GM12878 (cell line): ENCODE data around the gene JTB. TPM values are rescaled to one million over a fixed set of nuclear protein-coding genes. Genes with fewer than 3 reads are reported as not detected.
A peak's percentile ranks its signal among the peaks of the same experiment; 100 is the strongest.

Experiments
- ATAC-seq: fragments of 200-7000 bp; cut with Tn5 transposase; 3 replicates; pipeline ENCODE4 v1.9.1; 2020; ENCODE audit warnings: mild to moderate bottlenecking, moderate library complexity
- BruUV-seq: library from RNA; stranded (reverse); fragments of 400-500 nt; replicated peaks from 2 replicates; lab custom pipeline; 2021; lab: Mats Ljungman, UMichigan
- CTCF ChIA-PET: fragments of 300-600 bp; sonication (Branson Sonifier 250); formaldehyde crosslinking; extraction: SDS; loops from one replicate; lab custom pipeline; 2021; ENCODE audit warnings: inconsistent platforms; lab: Yijun Ruan, JAX
- POLR2A ChIA-PET: fragments of 350-600 bp; formaldehyde crosslinking; extraction: SDS; loops from one replicate; lab custom pipeline; 2021; ENCODE audit warnings: inconsistent platforms; lab: Charles Lee
- RAD21 ChIA-PET: fragments of 300-600 bp; sonication (Branson Sonifier 250); formaldehyde crosslinking; loops from one replicate; lab custom pipeline; 2023; ENCODE audit warnings: antibody characterized with exemption; ENCODE audit not compliant: unreplicated experiment; lab: Charles Lee
- SMC1A ChIA-PET: fragments of 300-600 bp; sonication (Branson Sonifier 250); formaldehyde crosslinking; loops from one replicate; lab custom pipeline; 2023; ENCODE audit not compliant: unreplicated experiment, uncharacterized antibody; lab: Charles Lee
- DNase-seq: peaks from one replicate; pipeline ENCODE4 v3.0.0-alpha.2; 2011; ENCODE audit warnings: low read depth, low spot score
- FAIRE-seq: peaks from 3 replicates; lab custom pipeline; 2011; peaks lifted over from hg19 to GRCh38; lab: Jason Lieb, UNC
- H2AFZ ChIP-seq: 2 replicates; pipeline ENCODE4 v1.6.0; 2011; ENCODE audit warnings: low read depth, low read length, control low read depth; ENCODE audit not compliant: control insufficient read depth
- H3K27ac ChIP-seq: 2 replicates; pipeline ENCODE4 v1.5.1; 2011; ENCODE audit warnings: control low read depth; ENCODE audit not compliant: control insufficient read depth, insufficient read depth
- H3K27me3 ChIP-seq, 2 experiments: replicated peaks in 1 of 2; 2 replicates each; pipeline versions ENCODE4 v1.6.0 to v1.6.1; 2011; ENCODE audit warnings: low read length in 1 of 2; ENCODE audit not compliant: control insufficient read depth in 2 of 2, insufficient read depth in 2 of 2
- H3K36me3 ChIP-seq, 2 experiments: 2 replicates each; pipeline ENCODE4 v1.5.1; 2011; ENCODE audit warnings: low read length in 1 of 2; ENCODE audit not compliant: control insufficient read depth in 2 of 2, insufficient read depth in 2 of 2
- H3K4me1 ChIP-seq: 2 replicates; pipeline ENCODE4 v1.6.1; 2011; ENCODE audit warnings: mild to moderate bottlenecking, low read length, moderate library complexity, mixed read lengths; ENCODE audit not compliant: control insufficient read depth, insufficient read depth
- H3K4me2 ChIP-seq: 2 replicates; pipeline ENCODE4 v1.6.0; 2011; ENCODE audit warnings: control low read depth; ENCODE audit not compliant: control insufficient read depth, insufficient read depth
- H3K4me3 ChIP-seq: fragments of 200-600 bp; sonication (generic); 2 replicates; pipeline ENCODE4 v1.5.1; 2016
- H3K79me2 ChIP-seq: 2 replicates; pipeline ENCODE4 v1.6.0; 2011; ENCODE audit warnings: low read length; ENCODE audit not compliant: control insufficient read depth, insufficient read depth
- H3K9ac ChIP-seq: 2 replicates; pipeline ENCODE4 v1.8.0; 2011; ENCODE audit warnings: low read length, control low read depth, mixed read lengths; ENCODE audit not compliant: control insufficient read depth, insufficient read depth
- H3K9me3 ChIP-seq: replicated peaks from 3 replicates; pipeline ENCODE4 v1.5.1; 2011; ENCODE audit warnings: mild to moderate bottlenecking, low read length; ENCODE audit not compliant: control insufficient read depth, insufficient read depth
- H4K20me1 ChIP-seq: 2 replicates; pipeline ENCODE4 v1.6.0; 2011; ENCODE audit not compliant: control insufficient read depth, insufficient read depth
- BHLHE40 ChIP-seq, 2 experiments: fragments of 450-650 bp in 1 of 2; IDR thresholded peaks; 2 replicates each; pipeline ENCODE4 v1.6.1; 2011 to 2017; ENCODE audit warnings: low read depth in 2 of 2, borderline replicate concordance in 1 of 2, improper control_type of control experiment in 1 of 2, low read length in 1 of 2, mild to moderate bottlenecking in 1 of 2
- CHD4 ChIP-seq: fragments of 200-600 bp; sonication (generic); IDR thresholded peaks from 2 replicates; pipeline ENCODE4 v1.6.1; 2016; ENCODE audit warnings: mild to moderate bottlenecking
- CREB1 ChIP-seq: IDR thresholded peaks from 2 replicates; pipeline ENCODE4 v1.6.1; 2012; ENCODE audit warnings: low read depth, mild to moderate bottlenecking, inconsistent platforms
- MEF2B ChIP-seq: fragments of 450-650 bp; IDR thresholded peaks from 2 replicates; pipeline ENCODE4 v1.6.1; 2018; ENCODE audit warnings: mild to moderate bottlenecking, moderate library complexity; ENCODE audit not compliant: partially characterized antibody, poor library complexity, severe bottlenecking
- MTA2 ChIP-seq: fragments of 450-650 bp; IDR thresholded peaks from 2 replicates; pipeline ENCODE4 v1.6.1; 2016; ENCODE audit warnings: low read depth, mild to moderate bottlenecking, moderate library complexity
- PAX5 ChIP-seq: IDR thresholded peaks from 2 replicates; pipeline ENCODE4 v1.6.1; 2011; ENCODE audit warnings: low read depth, low read length, borderline replicate concordance
- POLR2A ChIP-seq: IDR thresholded peaks from 2 replicates; pipeline ENCODE4 v1.6.1; 2011; ENCODE audit warnings: low read depth, mild to moderate bottlenecking, low read length
- SMARCA5 ChIP-seq: fragments of 450-650 bp; IDR thresholded peaks from 2 replicates; pipeline ENCODE4 v1.6.1; 2017; ENCODE audit warnings: mild to moderate bottlenecking
- SP1 ChIP-seq: IDR thresholded peaks from one replicate; pipeline ENCODE4 v1.6.1; 2011; ENCODE audit warnings: low read depth, low read length
- SREBF1 ChIP-seq: IDR thresholded peaks from 2 replicates; pipeline ENCODE4 v1.6.1; 2012; ENCODE audit warnings: mild to moderate bottlenecking, low read length
- ZNF384 ChIP-seq: IDR thresholded peaks from 2 replicates; pipeline ENCODE4 v1.6.1; 2012; ENCODE audit warnings: low read depth, mild to moderate bottlenecking, low read length, improper control_type of control experiment, borderline replicate concordance
- WGBS: methylation state at CpG from one replicate; pipeline ENCODE4 v1.1.6; 2016; ENCODE audit warnings: low lambda C conversion rate; ENCODE audit not compliant: insufficient replicate concordance, insufficient coverage; ENCODE audit errors: missing lambda C conversion rate; 5-methylcytosine and 5-hydroxymethylcytosine counted together
- in situ Hi-C: fragments of 300-500 bp; cut with MboI; formaldehyde crosslinking; loops from 9 replicates; pipeline ENCODE4 v1.14.3; 2018; ENCODE audit warnings: mixed read lengths
- intact Hi-C: fragments of 100-400 bp; cut with micrococcal nuclease; formaldehyde crosslinking; loops from one replicate; pipeline ENCODE4 v1.14.2; 2022; ENCODE audit not compliant: unreplicated experiment
- polyA plus RNA-seq, 11 experiments: library from polyadenylated mRNA; depleted of rRNA in 4 of 11; unstranded in 6 of 11; stranded (reverse) in 5 of 11; fragments of >200 nt; fragmentation: Nextera tagmentation in 4 of 11; fragmentation: Illumina TruSeq in 1 of 11; extraction: Ambion mirVana in 4 of 11; extraction: Trizol in 1 of 11; gene quantifications; 1 replicate in 1 of 11; 2 replicates in 10 of 11; pipeline versions ENCODE4 v1.2.1 to v1.2.3, GENCODE V29; 2011 to 2016; ENCODE audit warnings: inconsistent platforms in 2 of 11, missing spikeins in 2 of 11, low read depth in 1 of 11
- total RNA-seq, 4 experiments: library from RNA; depleted of rRNA in 3 of 4; stranded (reverse); fragments of >200 nt in 3 of 4; fragmentation: Illumina TruSeq in 1 of 4; extraction: Trizol in 1 of 4; gene quantifications; 2 replicates each; pipeline versions ENCODE4 v1.2.1 to v1.2.3, GENCODE V29; 2013 to 2021
- TF ChIP-seq, protein P1 (sequence below): fragments of 450-650 bp; IDR thresholded peaks from 2 replicates; pipeline ENCODE4 v1.6.1; 2017; ENCODE audit warnings: borderline replicate concordance
- TF ChIP-seq, protein P2 (sequence below): fragments of 450-650 bp; IDR thresholded peaks from 2 replicates; pipeline ENCODE4 v1.6.1; 2017; ENCODE audit warnings: low read depth, mild to moderate bottlenecking, moderate library complexity
- TF ChIP-seq, protein P3 (sequence below): fragments of 450-650 bp; IDR thresholded peaks from 2 replicates; pipeline ENCODE4 v1.6.1; 2017; ENCODE audit warnings: mild to moderate bottlenecking, low read depth, inconsistent platforms; ENCODE audit not compliant: poor library complexity, severe bottlenecking

Gene JTB
- total and polyA plus RNA-seq, 10 of the 15 experiments (the other 5 are each of a cell fraction or from before 2014, with no cell fraction given) = 25.0 to 298 (median 155) TPM

DNA sequence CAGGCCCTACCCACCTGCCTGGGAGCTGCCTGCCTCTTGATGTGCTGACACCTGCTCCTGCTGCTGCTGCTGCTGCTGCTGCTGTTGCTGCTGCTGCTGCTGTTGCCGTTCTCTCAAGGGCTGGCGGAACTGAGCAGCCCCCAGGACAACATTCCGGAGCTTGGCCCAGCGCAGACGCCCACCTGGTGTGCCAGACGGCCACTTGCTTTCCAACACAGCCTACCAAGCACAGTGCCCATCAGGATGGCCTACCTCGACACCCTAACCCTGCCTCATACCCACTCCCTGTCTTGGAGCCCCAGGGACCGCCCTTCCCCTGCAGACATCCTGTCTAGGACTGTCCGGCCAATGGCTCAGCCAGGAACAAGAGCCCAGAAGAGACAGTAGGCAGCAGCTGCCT is 42.7 kb downstream of the JTB start:
- TF ChIP-seq, protein P1, sequence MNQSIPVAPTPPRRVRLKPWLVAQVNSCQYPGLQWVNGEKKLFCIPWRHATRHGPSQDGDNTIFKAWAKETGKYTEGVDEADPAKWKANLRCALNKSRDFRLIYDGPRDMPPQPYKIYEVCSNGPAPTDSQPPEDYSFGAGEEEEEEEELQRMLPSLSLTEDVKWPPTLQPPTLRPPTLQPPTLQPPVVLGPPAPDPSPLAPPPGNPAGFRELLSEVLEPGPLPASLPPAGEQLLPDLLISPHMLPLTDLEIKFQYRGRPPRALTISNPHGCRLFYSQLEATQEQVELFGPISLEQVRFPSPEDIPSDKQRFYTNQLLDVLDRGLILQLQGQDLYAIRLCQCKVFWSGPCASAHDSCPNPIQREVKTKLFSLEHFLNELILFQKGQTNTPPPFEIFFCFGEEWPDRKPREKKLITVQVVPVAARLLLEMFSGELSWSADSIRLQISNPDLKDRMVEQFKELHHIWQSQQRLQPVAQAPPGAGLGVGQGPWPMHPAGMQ = no peak
- no peak for TF ChIP-seq SREBF1
- peak; percentile 42; the same call in 1 of the 2 replicates for TF ChIP-seq POLR2A
- TF ChIP-seq PAX5 = no peak
- TF ChIP-seq BHLHE40 (IDR thresholded peaks at IDR 0.05; ENCODE audit: borderline replicate concordance in 1 of 2, low read depth in 2 of 2, low read length in 1 of 2) = no peak
- Histone ChIP-seq H3K27me3 (no peaks in the 10 kb centered on the region), H3K9me3 (no peaks in the 10 kb centered on the region), H3K9ac (no peak overlapping the region), H3K36me3 (peaks cover 21 to 26% of the 10 kb centered on the region in 2 experiments; a peak in 3 of 4 replicates), H3K79me2 (no peaks in the 10 kb centered on the region), H3K4me3 (no peak overlapping the region), H3K27ac (no peak overlapping the region), H3K4me2 (no peak overlapping the region), H4K20me1 (no peaks in the 10 kb centered on the region), H2AFZ (no peak overlapping the region), H3K4me1 (no peaks in the 10 kb centered on the region)
- FAIRE-seq = no peak
- BruUV-seq = no TSS peak
- no peak for DNase-seq
- ChIA-PET CTCF (no interaction called here), POLR2A (no interaction called here), SMC1A (no interaction called here), RAD21 (no interaction called here)
- 91% methylated on average over 9 of the region's 9 CpGs for WGBS
- in situ Hi-C loops (no loop called here), intact Hi-C loops (no loop called here)
- no peak for ATAC-seq

DNA sequence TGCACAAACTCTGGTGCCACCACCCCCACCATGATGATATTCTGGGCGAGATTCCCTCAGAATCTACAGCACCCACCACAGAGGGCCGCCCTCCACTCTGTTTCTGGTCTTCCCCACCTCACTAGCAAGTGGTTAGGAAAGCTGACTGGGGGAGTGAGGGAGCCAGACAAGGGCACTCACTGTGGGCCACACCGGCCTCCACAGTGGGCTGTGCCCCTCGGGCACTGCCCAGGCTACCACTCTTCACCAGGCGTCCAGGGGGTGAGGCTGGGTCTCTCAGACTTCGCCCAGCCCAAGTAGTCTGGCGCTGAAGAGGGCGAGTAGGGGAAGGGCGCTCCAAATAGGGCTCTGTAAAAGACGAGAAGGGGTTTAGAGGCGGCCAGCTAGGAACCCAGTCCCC is 43.5 kb downstream of the JTB start:
- no peaks in the 10 kb centered on the region for H4K20me1 ChIP-seq
- H3K4me3 ChIP-seq = no peak overlapping the region
- ATAC-seq (no peak), FAIRE-seq (no peak), DNase-seq (no peak)
- H3K4me2 ChIP-seq = no peak overlapping the region
- no peak overlapping the region for H2AFZ ChIP-seq
- WGBS = 94% methylated on average over 9 of the region's 11 CpGs
- in situ Hi-C loops (no loop called here), intact Hi-C loops (no loop called here)
- RAD21 ChIA-PET = no interaction called here
- SMC1A ChIA-PET = no interaction called here
- no peak overlapping the region for H3K27ac ChIP-seq
- CTCF ChIA-PET = no interaction called here
- POLR2A ChIA-PET = interaction anchor here (0.6 kb wide), 1 partner anchor 41 kb away, joined by 3 read pairs; no protein-coding TSS in a partner anchor
- H3K9me3 ChIP-seq = no peaks in the 10 kb centered on the region
- H3K4me1 ChIP-seq = peaks cover 3% of the 10 kb centered on the region
- no peaks in the 10 kb centered on the region for H3K79me2 ChIP-seq
- no peaks in the 10 kb centered on the region for H3K27me3 ChIP-seq
- peaks cover 20 to 26% of the 10 kb centered on the region in 2 experiments; a peak in 3 of 4 replicates for H3K36me3 ChIP-seq
- H3K9ac ChIP-seq = no peak overlapping the region
- no TSS peak for BruUV-seq
- no peak for TF ChIP-seq CREB1
- no peak for TF ChIP-seq CHD4
- no peak for TF ChIP-seq MTA2
- TF ChIP-seq ZNF384 = no peak
- no peak for TF ChIP-seq SP1
- TF ChIP-seq, protein P2, sequence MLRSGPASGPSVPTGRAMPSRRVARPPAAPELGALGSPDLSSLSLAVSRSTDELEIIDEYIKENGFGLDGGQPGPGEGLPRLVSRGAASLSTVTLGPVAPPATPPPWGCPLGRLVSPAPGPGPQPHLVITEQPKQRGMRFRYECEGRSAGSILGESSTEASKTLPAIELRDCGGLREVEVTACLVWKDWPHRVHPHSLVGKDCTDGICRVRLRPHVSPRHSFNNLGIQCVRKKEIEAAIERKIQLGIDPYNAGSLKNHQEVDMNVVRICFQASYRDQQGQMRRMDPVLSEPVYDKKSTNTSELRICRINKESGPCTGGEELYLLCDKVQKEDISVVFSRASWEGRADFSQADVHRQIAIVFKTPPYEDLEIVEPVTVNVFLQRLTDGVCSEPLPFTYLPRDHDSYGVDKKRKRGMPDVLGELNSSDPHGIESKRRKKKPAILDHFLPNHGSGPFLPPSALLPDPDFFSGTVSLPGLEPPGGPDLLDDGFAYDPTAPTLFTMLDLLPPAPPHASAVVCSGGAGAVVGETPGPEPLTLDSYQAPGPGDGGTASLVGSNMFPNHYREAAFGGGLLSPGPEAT = no peak
- TF ChIP-seq BHLHE40 (IDR thresholded peaks at IDR 0.05; ENCODE audit: borderline replicate concordance in 1 of 2, low read depth in 2 of 2, low read length in 1 of 2) = no peak
- TF ChIP-seq SMARCA5 = no peak
- TF ChIP-seq, protein P3, sequence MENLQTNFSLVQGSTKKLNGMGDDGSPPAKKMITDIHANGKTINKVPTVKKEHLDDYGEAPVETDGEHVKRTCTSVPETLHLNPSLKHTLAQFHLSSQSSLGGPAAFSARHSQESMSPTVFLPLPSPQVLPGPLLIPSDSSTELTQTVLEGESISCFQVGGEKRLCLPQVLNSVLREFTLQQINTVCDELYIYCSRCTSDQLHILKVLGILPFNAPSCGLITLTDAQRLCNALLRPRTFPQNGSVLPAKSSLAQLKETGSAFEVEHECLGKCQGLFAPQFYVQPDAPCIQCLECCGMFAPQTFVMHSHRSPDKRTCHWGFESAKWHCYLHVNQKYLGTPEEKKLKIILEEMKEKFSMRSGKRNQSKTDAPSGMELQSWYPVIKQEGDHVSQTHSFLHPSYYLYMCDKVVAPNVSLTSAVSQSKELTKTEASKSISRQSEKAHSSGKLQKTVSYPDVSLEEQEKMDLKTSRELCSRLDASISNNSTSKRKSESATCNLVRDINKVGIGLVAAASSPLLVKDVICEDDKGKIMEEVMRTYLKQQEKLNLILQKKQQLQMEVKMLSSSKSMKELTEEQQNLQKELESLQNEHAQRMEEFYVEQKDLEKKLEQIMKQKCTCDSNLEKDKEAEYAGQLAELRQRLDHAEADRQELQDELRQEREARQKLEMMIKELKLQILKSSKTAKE = no peak
- TF ChIP-seq MEF2B = no peak
